ENCODE results near the gene MME. TPM values are rescaled to one million over a fixed set of nuclear protein-coding genes. Genes with fewer than 3 reads are reported as not detected.
A peak's percentile ranks its signal among the peaks of the same experiment; 100 is the strongest.

MME gene
- polyA plus RNA-seq, 1 experiment = 208 TPM

DNA sequence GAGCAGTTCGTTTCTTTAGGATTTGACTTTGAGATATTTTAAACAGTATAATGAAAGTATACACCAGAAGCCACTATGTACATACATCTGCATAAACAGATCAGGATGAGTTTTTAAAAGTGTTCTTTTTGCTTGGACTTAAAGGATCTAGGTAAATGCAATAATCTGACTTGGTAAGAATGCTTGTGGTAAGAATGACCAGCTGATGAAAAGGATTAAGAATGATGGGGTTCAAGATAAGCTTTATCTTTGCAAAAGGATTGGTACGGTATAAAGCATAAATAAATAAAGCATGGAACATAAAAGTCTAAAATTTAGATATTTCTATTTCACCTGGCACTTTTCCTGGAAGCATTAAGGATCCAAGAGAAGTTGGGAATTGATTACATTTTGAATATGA is 9.8 kb upstream of the MME start:
- no peaks in the 10 kb centered on the region for H3K27me3 ChIP-seq (ENCODE audit: control insufficient read depth, insufficient read depth, low read length)
- H3K4me3 ChIP-seq (ENCODE audit: low read depth, low read length) = no peak overlapping the region
- ChIA-PET CTCF (interaction anchor here (0.9 to 1.8 kb wide), 2 partner anchors 9 to 87 kb away, joined by 3 to 5 read pairs; partner anchors contain the start of gene MME), POLR2A (interaction anchor here (1.3 kb wide), 1 partner anchor 9 kb away, joined by 3 read pairs; no protein-coding TSS in a partner anchor)
- H3K36me3 ChIP-seq (ENCODE audit: control insufficient read depth, insufficient read depth, low read length) = no peaks in the 10 kb centered on the region
- no peak for DNase-seq (ENCODE audit: low read depth)
- TF ChIP-seq, protein P1, sequence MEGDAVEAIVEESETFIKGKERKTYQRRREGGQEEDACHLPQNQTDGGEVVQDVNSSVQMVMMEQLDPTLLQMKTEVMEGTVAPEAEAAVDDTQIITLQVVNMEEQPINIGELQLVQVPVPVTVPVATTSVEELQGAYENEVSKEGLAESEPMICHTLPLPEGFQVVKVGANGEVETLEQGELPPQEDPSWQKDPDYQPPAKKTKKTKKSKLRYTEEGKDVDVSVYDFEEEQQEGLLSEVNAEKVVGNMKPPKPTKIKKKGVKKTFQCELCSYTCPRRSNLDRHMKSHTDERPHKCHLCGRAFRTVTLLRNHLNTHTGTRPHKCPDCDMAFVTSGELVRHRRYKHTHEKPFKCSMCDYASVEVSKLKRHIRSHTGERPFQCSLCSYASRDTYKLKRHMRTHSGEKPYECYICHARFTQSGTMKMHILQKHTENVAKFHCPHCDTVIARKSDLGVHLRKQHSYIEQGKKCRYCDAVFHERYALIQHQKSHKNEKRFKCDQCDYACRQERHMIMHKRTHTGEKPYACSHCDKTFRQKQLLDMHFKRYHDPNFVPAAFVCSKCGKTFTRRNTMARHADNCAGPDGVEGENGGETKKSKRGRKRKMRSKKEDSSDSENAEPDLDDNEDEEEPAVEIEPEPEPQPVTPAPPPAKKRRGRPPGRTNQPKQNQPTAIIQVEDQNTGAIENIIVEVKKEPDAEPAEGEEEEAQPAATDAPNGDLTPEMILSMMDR (IDR thresholded peaks at IDR 0.05; ENCODE audit: insufficient read depth, low read depth, low read length) = no peak

DNA sequence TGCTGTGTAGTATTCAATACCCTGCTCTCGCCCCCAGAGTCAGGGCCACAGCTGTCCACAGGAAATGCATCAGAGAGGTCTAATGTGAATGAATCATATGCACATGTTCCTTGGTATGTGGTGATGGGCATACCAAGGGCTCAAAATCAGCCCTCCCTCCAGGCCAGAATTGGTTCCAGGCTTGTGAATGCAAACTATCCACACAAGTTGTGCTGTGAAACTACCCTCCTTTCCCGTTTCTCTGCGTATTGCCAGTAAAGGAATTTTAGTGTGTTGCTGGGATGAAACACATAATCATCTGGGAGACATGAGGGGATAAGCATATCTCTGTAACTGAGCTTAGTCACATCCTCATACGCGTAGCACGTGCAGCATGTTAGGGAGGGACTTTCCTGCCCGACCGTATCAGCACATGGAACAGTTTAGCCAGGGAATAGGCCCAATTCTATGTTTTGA is 9.2 kb upstream of the MME start:
- H3K36me3 ChIP-seq (ENCODE audit: control insufficient read depth, insufficient read depth, low read length) = no peaks in the 10 kb centered on the region
- ChIA-PET POLR2A (interaction anchor here (1.3 kb wide), 1 partner anchor 8 kb away, joined by 3 read pairs; no protein-coding TSS in a partner anchor), CTCF (interaction anchor here (0.9 to 1.8 kb wide), 3 partner anchors 8 to 275 kb away, joined by 3 to 5 read pairs (median 3); partner anchors contain the start of gene MME)
- TF ChIP-seq, protein P1 (IDR thresholded peaks at IDR 0.05; ENCODE audit: insufficient read depth, low read depth, low read length) = no peak
- DNase-seq (ENCODE audit: low read depth) = peak; percentile 97
- no peaks in the 10 kb centered on the region for H3K27me3 ChIP-seq (ENCODE audit: control insufficient read depth, insufficient read depth, low read length)
- no peak overlapping the region for H3K4me3 ChIP-seq (ENCODE audit: low read depth, low read length)

DNA sequence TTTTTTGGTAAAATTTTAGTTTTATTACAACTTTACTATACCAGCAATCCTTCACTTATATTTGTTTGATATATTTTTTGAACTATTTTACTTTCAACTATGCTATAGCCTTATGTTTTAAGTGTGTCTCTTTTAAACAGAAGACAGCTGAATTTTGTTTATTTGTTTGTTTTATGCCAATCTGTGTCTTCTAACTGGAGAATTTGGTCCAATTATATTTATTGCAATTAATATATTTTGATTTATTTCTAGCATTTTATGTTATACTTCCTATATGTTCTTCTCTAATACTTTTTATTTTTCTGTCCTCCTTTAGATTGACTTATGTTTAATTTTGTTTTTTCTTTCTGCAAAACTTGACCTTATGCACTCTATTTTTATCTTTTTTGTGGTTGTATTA is 4.9 kb upstream of the MME start:
- DNase-seq (ENCODE audit: low read depth) = no peak
- ChIA-PET CTCF (no interaction called here), POLR2A (no interaction called here)
- TF ChIP-seq, protein P1 (IDR thresholded peaks at IDR 0.05; ENCODE audit: insufficient read depth, low read depth, low read length) = no peak
- Histone ChIP-seq H3K36me3 (ENCODE audit: control insufficient read depth, insufficient read depth, low read length) (no peaks in the 10 kb centered on the region), H3K4me3 (ENCODE audit: low read depth, low read length) (no peak overlapping the region), H3K27me3 (ENCODE audit: control insufficient read depth, insufficient read depth, low read length) (no peaks in the 10 kb centered on the region)

DNA sequence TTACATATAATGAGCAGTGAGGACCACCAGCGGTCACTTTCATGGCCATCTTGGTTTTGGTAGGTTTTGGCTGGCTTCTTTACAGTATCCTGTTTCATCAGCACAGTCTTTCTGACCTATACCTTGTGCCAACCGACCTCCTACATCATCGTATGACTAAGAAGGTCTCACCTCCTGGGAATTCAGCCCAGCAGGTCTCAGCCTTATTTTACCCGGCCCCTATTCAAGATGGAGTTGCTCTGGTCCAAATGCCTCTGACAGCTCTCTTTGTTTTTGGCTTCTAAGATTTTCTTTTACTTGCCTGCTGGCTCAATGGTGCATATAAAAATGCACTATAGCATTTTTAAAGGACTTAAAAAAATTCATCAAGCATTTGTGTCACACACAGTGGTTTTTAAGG is 3.2 kb upstream of the MME start:
- no peaks in the 10 kb centered on the region for H3K36me3 ChIP-seq (ENCODE audit: control insufficient read depth, insufficient read depth, low read length)
- H3K4me3 ChIP-seq (ENCODE audit: low read depth, low read length) = no peak overlapping the region
- POLR2A ChIA-PET = no interaction called here
- DNase-seq (ENCODE audit: low read depth) = no peak
- H3K27me3 ChIP-seq (ENCODE audit: control insufficient read depth, insufficient read depth, low read length) = no peaks in the 10 kb centered on the region
- CTCF ChIA-PET = interaction anchor here (1.4 kb wide), 1 partner anchor 11 kb away, joined by 4 read pairs; no protein-coding TSS in a partner anchor
- TF ChIP-seq, protein P1 (IDR thresholded peaks at IDR 0.05; ENCODE audit: insufficient read depth, low read depth, low read length) = no peak

DNA sequence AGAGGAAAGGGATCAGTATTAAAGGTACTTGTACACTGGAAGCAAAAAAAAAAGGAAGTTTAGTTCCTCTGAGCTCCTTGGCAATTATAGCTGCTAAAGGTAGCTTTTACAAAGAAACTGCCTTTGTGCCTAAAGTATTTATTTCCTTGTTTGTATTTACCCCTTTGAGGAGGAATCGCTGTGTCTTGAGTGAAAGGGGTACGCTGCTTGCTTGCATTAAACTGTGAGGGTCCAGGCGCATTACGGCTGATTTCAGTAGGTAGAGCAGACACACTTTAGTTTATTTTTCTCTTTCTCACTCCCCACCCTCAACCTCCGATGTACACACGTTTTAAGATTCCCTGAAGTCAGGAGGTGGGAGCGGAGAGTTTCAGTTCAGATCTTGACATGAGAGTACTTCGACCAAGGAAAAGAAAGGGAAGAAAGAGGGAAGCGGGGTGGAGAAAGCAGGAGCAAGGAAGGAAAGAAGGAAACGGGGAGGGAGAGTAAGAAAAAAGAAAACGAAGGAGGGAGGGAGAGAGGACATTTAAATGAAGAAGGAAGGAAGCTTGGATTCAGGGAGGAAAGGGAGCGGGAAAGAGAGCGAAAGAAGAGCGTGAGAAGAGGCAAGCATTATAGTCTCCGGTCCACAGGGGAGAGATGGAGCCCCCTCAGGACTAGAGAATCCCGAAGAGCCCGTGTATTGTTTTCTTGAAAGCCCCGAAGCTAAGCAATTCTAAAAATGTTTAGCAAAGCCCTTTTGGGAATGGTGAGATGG is 1.2 kb upstream of the MME start:
- no peak for DNase-seq (ENCODE audit: low read depth)
- ChIA-PET CTCF (interaction anchor here (1.0 to 4.0 kb wide), 7 partner anchors 8 to 318 kb away, joined by 3 to 15 read pairs (median 5); no protein-coding TSS in a partner anchor), POLR2A (interaction anchor here (0.5 to 1.6 kb wide), 6 partner anchors 8 to 333 kb away, joined by 3 to 5 read pairs (median 3); no protein-coding TSS in a partner anchor)
- H3K27me3 ChIP-seq (ENCODE audit: control insufficient read depth, insufficient read depth, low read length) = no peaks in the 10 kb centered on the region
- H3K36me3 ChIP-seq (ENCODE audit: control insufficient read depth, insufficient read depth, low read length) = no peaks in the 10 kb centered on the region
- peak overlapping the region; percentile 96 for H3K4me3 ChIP-seq (ENCODE audit: low read depth, low read length)
- TF ChIP-seq, protein P1 (IDR thresholded peaks at IDR 0.05; ENCODE audit: insufficient read depth, low read depth, low read length) = no peak

Measured in BJ (cell line).